ENCODE measurements around the gene ARHGEF40.

The ARHGEF40 gene

DNA sequence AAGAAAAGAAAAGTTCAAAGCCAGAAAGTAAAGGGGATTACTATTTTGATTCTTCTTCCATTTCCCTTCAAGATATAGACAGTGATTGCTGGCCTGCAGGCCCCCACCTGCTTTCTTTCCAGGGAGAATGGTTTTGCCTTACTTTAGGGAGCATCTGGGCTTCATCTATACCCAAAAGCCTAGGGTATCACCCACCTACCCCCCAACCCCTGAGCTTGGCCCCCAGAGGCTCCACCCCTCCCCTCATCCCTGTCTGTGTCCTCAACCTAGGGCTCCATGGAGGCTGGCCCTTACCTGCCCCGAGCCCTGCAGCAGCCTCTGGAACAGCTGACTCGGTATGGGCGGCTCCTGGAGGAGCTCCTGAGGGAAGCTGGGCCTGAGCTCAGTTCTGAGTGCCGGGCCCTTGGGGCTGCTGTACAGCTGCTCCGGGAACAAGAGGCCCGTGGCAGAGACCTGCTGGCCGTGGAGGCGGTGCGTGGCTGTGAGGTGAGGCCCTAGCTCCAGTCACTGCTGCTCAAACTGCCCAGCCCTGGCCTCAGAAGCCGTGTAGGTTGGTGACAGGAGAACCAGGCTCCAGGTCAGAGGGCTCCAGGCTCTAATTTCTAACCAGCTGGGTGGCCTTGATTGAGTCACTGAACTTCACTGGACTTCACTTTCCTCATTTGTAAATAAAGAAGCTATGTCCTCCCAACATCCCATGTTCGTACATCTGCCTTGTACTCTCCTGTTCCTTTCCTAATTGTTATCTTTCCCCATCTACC lies 13.6 kb downstream of the ARHGEF40 start:
- no peak overlapping the region for H3K4me3 ChIP-seq (replicated peaks in 1 of 2; ENCODE audit: low read depth in 2 of 2, low read length in 2 of 2)
- no peak for DNase-seq (ENCODE audit: low read depth in 2 of 2)
- TF ChIP-seq, protein P1, sequence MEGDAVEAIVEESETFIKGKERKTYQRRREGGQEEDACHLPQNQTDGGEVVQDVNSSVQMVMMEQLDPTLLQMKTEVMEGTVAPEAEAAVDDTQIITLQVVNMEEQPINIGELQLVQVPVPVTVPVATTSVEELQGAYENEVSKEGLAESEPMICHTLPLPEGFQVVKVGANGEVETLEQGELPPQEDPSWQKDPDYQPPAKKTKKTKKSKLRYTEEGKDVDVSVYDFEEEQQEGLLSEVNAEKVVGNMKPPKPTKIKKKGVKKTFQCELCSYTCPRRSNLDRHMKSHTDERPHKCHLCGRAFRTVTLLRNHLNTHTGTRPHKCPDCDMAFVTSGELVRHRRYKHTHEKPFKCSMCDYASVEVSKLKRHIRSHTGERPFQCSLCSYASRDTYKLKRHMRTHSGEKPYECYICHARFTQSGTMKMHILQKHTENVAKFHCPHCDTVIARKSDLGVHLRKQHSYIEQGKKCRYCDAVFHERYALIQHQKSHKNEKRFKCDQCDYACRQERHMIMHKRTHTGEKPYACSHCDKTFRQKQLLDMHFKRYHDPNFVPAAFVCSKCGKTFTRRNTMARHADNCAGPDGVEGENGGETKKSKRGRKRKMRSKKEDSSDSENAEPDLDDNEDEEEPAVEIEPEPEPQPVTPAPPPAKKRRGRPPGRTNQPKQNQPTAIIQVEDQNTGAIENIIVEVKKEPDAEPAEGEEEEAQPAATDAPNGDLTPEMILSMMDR (IDR thresholded peaks at IDR 0.05; ENCODE audit: low read depth, low read length) = no peak

DNA sequence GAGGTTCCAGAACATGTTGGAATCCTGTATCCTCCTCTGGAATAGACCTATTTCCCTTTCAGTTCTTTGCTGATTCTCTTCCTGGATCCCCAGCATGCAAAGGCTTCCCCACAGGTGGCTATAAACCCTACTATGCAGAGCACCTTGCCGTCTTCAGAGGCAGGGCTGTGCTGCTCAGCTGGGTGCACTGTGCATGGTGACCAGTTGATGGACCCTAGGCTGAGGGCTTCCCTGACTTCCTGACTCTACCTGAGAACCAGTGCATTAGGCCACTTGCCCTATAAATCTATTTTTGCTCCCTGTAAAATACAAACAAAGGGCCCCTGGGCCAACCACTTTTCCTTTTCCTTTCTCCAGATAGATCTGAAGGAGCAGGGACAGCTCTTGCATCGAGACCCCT lies 14.3 kb downstream of the ARHGEF40 start:
- TF ChIP-seq, protein P1 (IDR thresholded peaks at IDR 0.05; ENCODE audit: low read depth, low read length) = no peak
- H3K4me3 ChIP-seq (replicated peaks in 1 of 2; ENCODE audit: low read depth in 2 of 2, low read length in 2 of 2) = no peak overlapping the region

DNA sequence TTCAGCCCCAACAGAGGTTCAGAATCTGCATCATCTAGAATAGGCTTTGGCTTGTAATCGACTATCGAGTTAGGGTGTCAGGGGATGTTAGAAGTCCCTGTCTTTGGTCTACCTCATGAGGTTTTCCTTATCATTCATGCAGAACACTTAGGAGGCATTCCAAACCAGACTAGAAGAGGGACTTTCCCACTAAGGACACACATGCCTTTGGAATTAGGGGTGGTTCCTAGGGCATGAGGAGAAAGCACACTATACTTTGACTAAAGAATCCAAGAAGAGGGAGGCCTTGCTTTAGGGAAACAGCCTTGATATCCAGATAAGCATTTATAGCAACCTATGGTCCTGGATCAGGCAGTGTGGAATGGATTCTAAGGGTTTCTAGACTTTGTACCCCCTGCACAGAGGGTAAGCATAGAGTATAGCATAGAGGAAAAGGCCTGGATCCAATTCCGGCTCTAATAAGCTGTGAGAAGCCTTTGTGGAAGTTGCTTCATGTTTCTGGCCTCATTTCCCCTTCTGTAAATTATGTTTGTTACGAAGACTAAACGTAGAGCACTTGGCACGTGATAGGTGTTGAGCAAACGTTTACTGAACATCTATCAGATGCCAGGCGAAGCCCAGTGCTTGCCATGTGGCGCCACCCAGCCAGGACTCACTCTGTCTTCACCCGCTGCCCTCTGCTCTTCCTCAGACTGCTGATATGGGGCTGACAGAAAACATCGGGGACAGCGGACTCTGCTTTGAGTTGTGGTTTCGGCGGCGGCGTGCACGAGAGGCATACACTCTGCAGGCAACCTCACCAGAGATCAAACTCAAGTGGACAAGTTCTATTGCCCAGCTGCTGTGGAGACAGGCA lies 15.1 kb downstream of the ARHGEF40 start:
- peak in 1 of 2 donors; percentile 65 for DNase-seq (ENCODE audit: low read depth in 2 of 2)
- no peak overlapping the region for H3K4me3 ChIP-seq (replicated peaks in 1 of 2; ENCODE audit: low read depth in 2 of 2, low read length in 2 of 2)
- TF ChIP-seq, protein P1 (IDR thresholded peaks at IDR 0.05; ENCODE audit: low read depth, low read length) = no peak

More for the DNA sequence above, 14.3 kb downstream of the ARHGEF40 start:
- DNase-seq (ENCODE audit: low read depth in 2 of 2) = no peak

DNA sequence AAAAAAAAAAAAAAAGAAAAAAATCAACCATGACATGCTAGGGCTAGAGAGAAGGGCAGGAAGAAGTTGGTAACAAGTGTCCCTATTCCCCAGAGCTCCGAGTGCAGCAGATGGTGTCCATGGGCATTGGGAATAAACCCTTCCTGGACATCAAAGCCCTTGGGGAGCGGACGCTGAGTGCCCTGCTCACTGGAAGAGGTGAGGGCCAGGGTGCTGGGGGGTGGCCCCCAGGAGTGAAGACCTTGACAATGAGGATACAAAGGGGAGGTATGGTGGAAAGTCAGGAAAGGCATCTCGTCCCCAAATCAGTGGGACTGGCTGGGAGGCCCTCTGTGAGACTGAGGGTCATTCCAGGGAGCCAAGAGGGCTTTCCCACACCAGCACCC lies 16.8 kb downstream of the ARHGEF40 start:
- no peak overlapping the region for H3K4me3 ChIP-seq (replicated peaks in 1 of 2; ENCODE audit: low read depth in 2 of 2, low read length in 2 of 2)
- TF ChIP-seq, protein P1 (IDR thresholded peaks at IDR 0.05; ENCODE audit: low read depth, low read length) = no peak
- DNase-seq (ENCODE audit: low read depth in 2 of 2) = no peak

DNA sequence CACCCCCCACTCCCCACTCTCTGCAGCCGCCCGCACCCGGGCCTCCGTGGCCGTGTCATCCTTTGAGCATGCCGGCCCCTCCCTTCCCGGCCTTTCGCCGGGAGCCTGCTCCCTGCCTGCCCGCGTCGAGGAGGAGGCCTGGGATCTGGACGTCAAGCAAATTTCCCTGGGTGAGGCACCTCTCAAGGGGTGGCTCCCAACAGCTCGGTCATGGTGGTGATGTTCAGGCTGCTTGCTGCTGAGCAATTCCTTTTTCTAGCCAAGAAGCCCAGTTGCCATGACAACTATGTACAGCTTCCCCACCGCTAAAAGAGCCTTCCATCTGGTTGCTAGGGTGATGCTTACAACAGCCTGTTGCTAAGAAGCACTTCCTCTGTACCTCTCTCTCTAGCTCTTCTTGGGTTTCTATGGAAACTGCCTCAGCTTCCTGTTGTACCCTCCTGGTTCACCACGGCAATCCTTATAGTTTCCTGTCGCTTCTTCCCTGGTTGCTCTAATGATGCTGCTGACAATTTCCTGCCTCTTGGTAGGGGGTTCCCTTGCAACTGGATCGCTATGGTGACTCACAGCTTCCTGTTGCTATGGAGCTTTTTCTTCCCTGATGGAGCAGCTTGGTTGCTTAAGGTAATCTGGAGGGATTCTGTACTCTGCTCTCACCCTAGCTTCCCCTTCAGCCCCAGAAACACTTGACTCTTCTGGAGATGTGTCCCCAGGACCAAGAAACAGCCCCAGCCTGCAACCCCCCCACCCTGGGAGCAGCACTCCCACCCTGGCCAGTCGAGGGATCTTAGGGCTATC lies 17.4 kb downstream of the ARHGEF40 start:
- TF ChIP-seq, protein P1 (IDR thresholded peaks at IDR 0.05; ENCODE audit: low read depth, low read length) = no peak
- no peak overlapping the region for H3K4me3 ChIP-seq (replicated peaks in 1 of 2; ENCODE audit: low read depth in 2 of 2, low read length in 2 of 2)
- peak; percentile 95 to 96 for DNase-seq (ENCODE audit: low read depth in 2 of 2)

DNA sequence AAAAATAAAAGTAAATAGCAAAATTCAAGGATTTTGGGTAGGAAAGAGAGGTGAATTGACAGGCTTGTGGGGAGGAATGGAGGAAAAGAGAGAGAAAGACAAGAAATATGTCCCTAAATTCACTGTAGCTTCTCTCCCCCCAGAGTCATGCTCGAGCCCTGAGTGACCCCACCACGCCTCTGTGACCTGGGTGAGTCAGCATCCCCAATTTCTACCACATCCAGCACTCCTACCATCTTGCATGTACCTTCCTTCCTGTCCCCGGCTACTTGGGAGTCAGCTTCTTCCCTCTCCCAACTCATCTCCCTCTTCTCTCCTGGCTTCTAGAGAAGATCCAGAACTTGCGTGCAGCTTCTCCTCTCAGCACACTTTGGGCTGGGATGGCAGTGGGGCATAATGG lies 18.6 kb downstream of the ARHGEF40 start:
- DNase-seq (ENCODE audit: low read depth in 2 of 2) = no peak
- H3K4me3 ChIP-seq (replicated peaks in 1 of 2; ENCODE audit: low read depth in 2 of 2, low read length in 2 of 2) = no peak overlapping the region
- TF ChIP-seq, protein P1 (IDR thresholded peaks at IDR 0.05; ENCODE audit: low read depth, low read length) = no peak
